NCI-H510A (cell line): ENCODE results near the gene TANGO6.
A peak's percentile ranks its signal among the peaks of the same experiment; 100 is the strongest.

Experiments used
- DNase-seq: peaks from one replicate; lab custom pipeline; 2025; lab: John Stamatoyannopoulos, UW

Gene TANGO6

DNA sequence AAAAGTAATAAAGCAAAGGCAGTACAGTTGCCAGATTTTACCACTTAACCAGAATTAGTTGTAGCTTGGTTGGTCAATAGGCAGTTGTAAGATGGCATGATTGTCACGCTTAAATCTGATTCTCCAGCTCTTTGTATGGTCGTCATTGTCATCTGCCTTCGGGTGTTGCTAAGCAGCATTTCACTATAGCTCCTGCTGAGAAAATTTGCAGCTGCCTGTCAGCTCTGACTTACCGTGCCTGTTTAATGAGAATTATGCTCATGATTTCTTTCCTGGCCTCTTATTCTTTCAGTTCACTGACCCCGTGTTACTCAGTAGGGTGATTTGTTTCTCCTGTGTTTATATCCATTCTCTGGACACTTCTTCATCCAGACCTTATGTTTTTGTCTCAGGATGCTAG is 66.7 kb downstream of the TANGO6 start:
- DNase-seq: no peak

- no peak for DNase-seq
Observed at GRCh38 chr16:68915589-68915988, 72.3 kb downstream of the TANGO6 start.

DNA sequence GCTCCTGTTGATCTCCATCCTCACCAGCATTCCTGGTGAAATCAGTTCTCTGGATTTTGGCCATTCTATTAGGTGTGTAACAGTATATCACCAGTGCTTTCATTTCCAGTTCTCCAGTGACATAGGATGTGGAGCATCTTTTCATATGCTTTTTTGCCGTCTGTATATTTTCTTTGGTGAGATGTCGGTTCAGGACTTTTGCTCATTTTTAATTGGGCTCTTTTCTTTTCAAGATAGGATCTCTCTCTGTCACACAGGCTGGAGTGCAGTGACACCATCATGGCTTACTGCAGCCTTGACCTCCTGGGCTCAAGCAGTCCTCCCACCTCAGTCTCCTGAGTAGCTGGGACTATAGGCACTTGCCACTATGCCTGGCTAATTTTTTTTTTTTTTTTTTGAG is 74.2 kb downstream of the TANGO6 start:
- DNase-seq: no peak

- DNase-seq: no peak
Observed at GRCh38 chr16:68920349-68920748, 77.0 kb downstream of the TANGO6 start.

- DNase-seq: no peak
Observed at GRCh38 chr16:68921637-68922036, 78.3 kb downstream of the TANGO6 start.

GRCh38 chr16:68923116-68923515 is 79.8 kb downstream of the TANGO6 start:
- no peak for DNase-seq

GRCh38 chr16:68927018-68927417 is 83.7 kb downstream of the TANGO6 start:
- DNase-seq: no peak

- DNase-seq: no peak
Observed at GRCh38 chr16:68931196-68931595, 87.9 kb downstream of the TANGO6 start.

GRCh38 chr16:68934402-68934801 is 91.1 kb downstream of the TANGO6 start:
- DNase-seq: no peak

GRCh38 chr16:68935008-68935407 is 91.7 kb downstream of the TANGO6 start:
- no peak for DNase-seq

DNA sequence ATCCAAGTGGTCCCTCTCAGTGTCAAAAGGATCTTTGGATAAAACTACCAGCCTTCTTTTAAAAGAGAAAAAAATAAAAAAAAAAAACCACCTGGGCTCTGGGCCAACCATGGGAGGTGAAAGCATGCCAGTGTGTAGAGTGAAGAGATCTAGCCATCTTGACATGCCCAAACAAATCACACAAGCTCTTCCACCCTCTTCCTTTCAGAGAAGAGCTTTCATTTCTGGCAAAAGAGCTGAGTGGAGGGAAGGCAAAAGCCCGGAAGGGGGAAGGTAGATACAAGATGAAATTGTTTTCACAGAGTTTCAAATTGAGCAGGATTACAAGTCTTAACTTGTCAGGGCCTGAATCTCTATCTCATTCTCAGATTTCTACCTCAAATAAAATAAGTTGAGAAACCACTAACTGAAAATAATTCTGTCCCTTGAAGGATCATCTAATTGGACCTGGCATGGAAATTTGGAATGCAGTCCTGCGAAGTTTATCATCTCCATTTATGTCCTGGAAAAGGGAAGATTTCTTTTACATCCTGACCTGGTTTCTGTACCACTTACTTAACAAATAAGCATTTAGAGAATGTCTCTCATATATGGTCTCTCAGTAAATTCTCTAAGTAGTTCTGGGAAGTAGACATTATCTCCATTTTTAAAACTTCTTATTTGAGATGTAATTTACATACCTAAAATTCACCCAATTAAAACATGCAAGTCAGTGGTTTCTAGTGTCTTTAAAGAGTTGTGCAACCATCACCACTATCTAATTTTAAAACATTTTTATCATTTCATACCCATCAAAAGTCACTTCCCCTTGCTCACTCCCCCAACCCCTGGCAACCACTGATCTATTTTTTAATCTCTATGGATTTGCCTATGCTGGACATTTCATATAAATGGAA is 93.7 kb downstream of the TANGO6 start:
- DNase-seq: no peak

DNA sequence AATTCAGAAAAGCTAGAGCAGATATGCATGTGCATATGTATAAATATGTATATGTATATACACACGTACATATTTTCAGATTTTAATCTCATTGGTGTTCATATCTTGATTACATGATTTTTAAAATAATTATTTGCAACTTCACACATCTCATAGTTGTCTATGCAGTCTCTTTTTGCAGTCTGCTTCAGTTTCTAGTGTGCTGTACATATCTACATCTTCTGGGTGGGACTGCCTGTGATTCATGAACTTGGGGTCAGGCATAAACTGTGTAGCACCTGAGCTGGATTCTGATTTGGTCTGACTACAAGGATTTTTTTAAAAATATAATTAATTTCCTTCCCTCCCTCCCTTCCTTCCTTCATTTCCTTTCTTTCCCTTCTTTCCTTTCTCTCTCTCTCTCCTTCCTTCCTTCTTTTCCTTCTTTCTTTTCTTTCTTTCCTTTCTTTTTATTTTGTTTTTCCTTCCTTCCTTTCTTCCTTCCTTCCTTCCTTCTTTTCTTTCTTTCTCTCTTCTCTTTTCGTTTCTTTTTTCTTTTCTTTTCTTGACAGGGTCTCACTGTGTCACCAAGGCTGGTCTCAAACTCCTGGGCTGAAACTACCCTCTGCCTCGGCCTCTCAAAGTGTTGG is 96.5 kb downstream of the TANGO6 start:
- DNase-seq: no peak

- no peak for DNase-seq
Observed at GRCh38 chr16:68940816-68941215, 97.5 kb downstream of the TANGO6 start.

- no peak for DNase-seq
Observed at GRCh38 chr16:68943961-68944360, 100.6 kb downstream of the TANGO6 start.

DNA sequence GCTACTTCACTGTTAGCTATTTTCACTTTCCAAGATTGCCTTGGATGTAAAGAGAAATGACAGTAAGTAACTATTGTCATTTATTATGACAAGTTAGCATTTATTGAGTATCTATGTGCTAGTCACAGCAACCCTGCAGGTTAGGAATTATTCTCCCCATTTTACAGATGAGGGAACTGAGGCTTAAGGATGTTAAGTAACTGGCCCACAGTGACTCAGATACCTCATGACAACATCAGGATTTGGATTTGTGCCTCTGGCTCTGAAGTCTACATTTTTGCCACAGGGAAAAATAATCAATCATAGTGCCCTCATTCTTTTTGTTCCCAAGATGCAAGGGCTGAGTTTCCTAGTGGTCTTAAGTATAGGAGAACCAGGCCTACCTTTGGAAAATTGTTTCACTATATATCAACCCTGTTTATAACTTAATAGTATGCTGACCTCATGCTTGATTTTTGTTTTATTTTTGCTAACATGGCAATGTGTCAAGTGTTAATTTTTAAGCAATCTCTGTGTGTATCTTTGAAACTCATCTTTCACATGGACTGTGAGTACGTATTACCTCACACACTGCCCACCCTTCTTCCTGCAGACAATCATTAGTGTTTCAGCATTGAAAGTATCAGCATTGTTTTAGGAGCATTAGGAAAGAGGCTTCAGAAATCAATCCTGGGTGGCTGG is 105.0 kb downstream of the TANGO6 start:
- DNase-seq: no peak

DNA sequence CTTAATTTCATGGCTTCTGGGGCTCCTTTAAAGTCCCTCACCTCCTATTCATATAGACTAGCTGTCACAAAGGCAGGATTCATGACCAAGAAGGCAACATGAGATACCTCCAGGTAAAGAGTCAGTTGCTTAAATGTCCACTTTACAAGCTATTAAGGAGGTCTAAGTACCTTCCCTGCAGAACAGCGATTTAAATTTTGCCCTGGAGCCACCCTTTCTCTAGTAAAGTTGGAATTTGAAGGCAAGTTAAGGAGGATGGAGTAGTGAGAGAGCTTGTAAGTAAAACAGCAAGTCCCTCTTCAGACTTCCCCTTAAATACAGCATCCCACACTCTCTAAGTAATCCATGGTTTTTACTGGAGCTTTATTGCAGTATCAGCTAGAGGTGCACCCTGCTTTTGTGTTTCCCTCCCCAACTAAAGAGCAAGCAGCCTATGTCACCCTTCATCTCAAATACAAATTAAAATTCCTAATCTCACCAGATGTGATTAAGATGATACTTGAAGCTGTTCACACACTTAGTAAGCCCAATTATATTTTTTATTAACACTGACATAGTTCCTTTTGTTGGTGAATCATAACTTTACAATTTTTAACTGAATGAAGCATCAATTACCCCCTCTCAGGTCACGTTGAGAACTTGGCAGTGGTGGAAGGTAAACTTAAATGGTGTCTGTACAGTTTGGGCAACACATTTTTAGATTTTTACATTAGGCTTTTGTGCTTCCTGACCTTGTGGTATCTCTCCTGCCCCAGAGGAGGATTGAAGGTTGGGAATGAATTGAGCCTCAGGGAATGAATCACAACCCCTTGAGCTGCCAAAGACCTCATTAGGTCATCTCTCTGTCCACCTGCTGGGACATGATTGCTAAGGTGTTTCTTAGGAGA is 108.9 kb downstream of the TANGO6 start:
- DNase-seq: no peak

DNA sequence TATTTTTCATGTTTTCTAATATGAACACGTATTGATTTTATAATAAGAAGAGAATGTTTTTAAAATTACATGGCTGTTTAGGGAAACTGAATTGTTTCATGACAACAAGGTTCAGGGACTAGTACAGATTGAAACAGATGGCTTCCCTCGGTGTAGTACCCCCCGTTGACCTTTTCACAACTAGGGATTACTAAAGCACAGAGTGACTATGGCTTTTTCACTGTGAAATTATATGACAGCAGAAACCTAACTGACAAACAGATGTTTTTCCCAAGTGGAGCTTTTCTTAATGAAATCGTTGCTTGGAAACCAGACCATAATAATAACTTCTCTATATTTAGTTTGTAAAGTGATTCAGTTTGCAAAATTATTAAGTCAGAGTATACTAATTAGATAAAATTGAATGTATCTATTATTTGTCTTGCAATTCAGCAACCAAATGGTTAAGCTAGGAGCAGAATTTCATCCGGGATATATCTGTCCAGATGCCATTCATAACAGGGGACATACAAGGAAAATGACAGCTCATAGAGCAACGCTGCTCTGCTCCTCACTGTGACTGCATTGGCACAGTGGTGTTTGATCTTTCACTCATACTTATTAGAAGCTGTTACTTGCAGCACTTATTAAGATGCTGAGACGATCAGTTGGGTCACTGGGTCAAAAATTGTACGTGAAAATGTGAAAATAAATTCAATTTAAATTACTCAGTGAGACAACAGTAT is 111.7 kb downstream of the TANGO6 start:
- no peak for DNase-seq

DNA sequence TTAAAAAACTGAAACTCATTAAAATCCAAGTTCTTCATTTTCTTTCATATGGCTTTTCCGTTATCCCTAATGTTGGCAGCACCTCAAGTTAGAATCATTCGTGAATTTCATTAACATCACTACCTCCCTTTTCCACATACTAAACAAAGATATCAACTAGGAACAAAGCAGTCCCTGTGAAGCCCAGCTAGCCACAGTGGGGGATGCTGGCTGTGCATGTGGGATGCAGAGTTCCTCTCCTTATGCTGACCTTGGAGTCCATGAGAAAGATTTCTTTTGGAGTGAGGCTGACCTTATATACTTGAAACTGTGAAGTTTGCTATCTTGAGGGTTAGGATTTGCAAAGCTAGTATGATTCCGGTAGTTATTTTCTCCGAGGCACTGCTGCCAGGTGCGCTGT is 117.6 kb downstream of the TANGO6 start:
- no peak for DNase-seq

- DNase-seq: no peak
Observed at GRCh38 chr16:68961778-68962402, 118.6 kb downstream of the TANGO6 start.

- DNase-seq: no peak
Observed at GRCh38 chr16:68969338-68969737, 126.0 kb downstream of the TANGO6 start.

DNA sequence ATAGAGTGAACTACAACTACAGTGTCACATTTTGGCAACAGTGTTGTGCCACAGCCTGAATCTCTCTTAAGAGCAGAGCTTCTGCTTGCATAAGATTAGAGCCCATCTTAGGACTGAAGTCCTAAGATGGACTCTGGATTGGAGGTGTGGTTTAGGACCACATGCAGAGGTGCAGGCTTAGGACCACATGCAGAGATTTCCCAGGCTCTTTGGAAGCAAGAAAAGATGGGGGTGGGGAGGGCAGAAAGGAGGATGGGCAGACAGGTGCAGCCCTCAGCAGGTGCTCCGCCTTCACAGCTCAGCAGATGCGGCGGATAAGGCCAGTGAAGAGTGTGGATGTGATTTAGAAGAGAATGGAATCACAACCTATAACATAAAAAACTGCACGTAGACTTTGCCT is 128.7 kb downstream of the TANGO6 start:
- peak; percentile 70 for DNase-seq
